A549 (cell line): Measurements from ENCODE around the gene ARHGDIA. TPM values are rescaled to one million over a fixed set of nuclear protein-coding genes. Genes with fewer than 3 reads are reported as not detected.
A peak's percentile ranks its signal among the peaks of the same experiment; 100 is the strongest.

ENCODE experiments used
- ATAC-seq, 2 experiments: fragments of 200-7000 bp in 1 of 2; fragments of >200 bp in 1 of 2; cut with Nextera tagmentation in 1 of 2; cut with Tn5 transposase in 1 of 2; 3 replicates each; pipeline versions ENCODE4 v1.8.0 to v1.9.1; 2018 to 2020; ENCODE audit warnings: mild to moderate bottlenecking in 1 of 2, moderate library complexity in 1 of 2
- CTCF ChIA-PET: fragments of 300-600 bp; sonication (Branson Sonifier 250); formaldehyde crosslinking; extraction: SDS; loops from one replicate; lab custom pipeline; 2021; ENCODE audit warnings: antibody characterized with exemption, inconsistent platforms; lab: Yijun Ruan, JAX
- POLR2A ChIA-PET: fragments of 350-600 bp; formaldehyde crosslinking; extraction: SDS; loops from one replicate; lab custom pipeline; 2021; ENCODE audit warnings: antibody characterized with exemption, inconsistent platforms; lab: Yijun Ruan, JAX
- DNase-seq, 2 experiments: peaks; one replicate each; pipeline versions ENCODE4 v3.0.0 to v3.0.0-alpha.2; 2011 to 2016; ENCODE audit warnings: low read depth in 1 of 2, low spot score in 1 of 2
- FAIRE-seq: peaks from 2 replicates; lab custom pipeline; 2011; peaks lifted over from hg19 to GRCh38; lab: Jason Lieb, UNC
- H3K27ac ChIP-seq, 2 experiments: fragments of >200 bp; sonication (Bioruptor Twin); formaldehyde crosslinking; 3 replicates each; pipeline ENCODE4 v1.5.1; 2016 to 2017
- H3K4me1 ChIP-seq: fragments of >200 bp; sonication (Bioruptor Twin); formaldehyde crosslinking; 3 replicates; pipeline ENCODE4 v1.6.1; 2016
- H3K4me2 ChIP-seq: fragments of >200 bp; sonication (Bioruptor Twin); formaldehyde crosslinking; 3 replicates; pipeline ENCODE4 v1.6.1; 2016
- H3K4me3 ChIP-seq: fragments of >200 bp; sonication (Bioruptor Twin); formaldehyde crosslinking; 3 replicates; pipeline ENCODE4 v1.5.1; 2016
- H3K9me3 ChIP-seq: fragments of >200 bp; sonication (Bioruptor Twin); formaldehyde crosslinking; 3 replicates; pipeline ENCODE4 v1.6.1; 2016
- CBX2 ChIP-seq: fragments of 200-600 bp; sonication (generic); IDR thresholded peaks from 2 replicates; pipeline ENCODE4 v1.6.1; 2016; ENCODE audit warnings: low read depth, mild to moderate bottlenecking, borderline replicate concordance
- CBX8 ChIP-seq: fragments of 200-600 bp; sonication (generic); IDR thresholded peaks from 2 replicates; pipeline ENCODE4 v1.6.1; 2016
- EHMT2 ChIP-seq: fragments of 200-600 bp; sonication (generic); IDR thresholded peaks from 2 replicates; pipeline ENCODE4 v1.6.1; 2016; ENCODE audit warnings: antibody characterized with exemption, low read depth, mild to moderate bottlenecking, moderate library complexity
- EP300 ChIP-seq, 2 experiments: fragments of >200 bp; sonication (Bioruptor Twin); formaldehyde crosslinking; IDR thresholded peaks; 2 replicates in 1 of 2; 3 replicates in 1 of 2; pipeline ENCODE4 v1.6.1; 2016 to 2017
- FOXS1 ChIP-seq: fragments of 250-450 bp; sonication (Bioruptor Pico); IDR thresholded peaks from 2 replicates; pipeline ENCODE4 v1.5.0; 2020; ENCODE audit warnings: mild to moderate bottlenecking, moderate library complexity
- GATA3 ChIP-seq: IDR thresholded peaks from 2 replicates; pipeline ENCODE4 v1.6.1; 2012; ENCODE audit warnings: borderline replicate concordance
- KDM1A ChIP-seq: fragments of 200-600 bp; sonication (generic); IDR thresholded peaks from 2 replicates; pipeline ENCODE4 v1.6.1; 2016; ENCODE audit warnings: low read depth, mild to moderate bottlenecking
- MAZ ChIP-seq: fragments of 150-350 bp; IDR thresholded peaks from 2 replicates; pipeline ENCODE4 v1.6.1; 2014; ENCODE audit warnings: antibody characterized with exemption, low read depth, low read length, borderline replicate concordance
- MYC ChIP-seq: IDR thresholded peaks from 2 replicates; pipeline ENCODE4 v1.6.1; 2012; ENCODE audit warnings: mild to moderate bottlenecking, inconsistent platforms, low read length, improper control_type of control experiment, borderline replicate concordance
- NPAS2 ChIP-seq: fragments of 250-450 bp; sonication (Bioruptor Pico); IDR thresholded peaks from 2 replicates; pipeline ENCODE4 v1.8.0; 2022; ENCODE audit warnings: mild to moderate bottlenecking, moderate library complexity, borderline replicate concordance
- NR3C1 ChIP-seq: fragments of >200 bp; sonication (Bioruptor Twin); formaldehyde crosslinking; IDR thresholded peaks from 3 replicates; pipeline ENCODE4 v1.6.1; 2017
- PHF8 ChIP-seq: fragments of 200-600 bp; sonication (generic); IDR thresholded peaks from 2 replicates; pipeline ENCODE4 v1.6.1; 2016; ENCODE audit warnings: low read depth, mild to moderate bottlenecking, antibody characterized with exemption, moderate library complexity, borderline replicate concordance
- POLR2A ChIP-seq: IDR thresholded peaks from 2 replicates; pipeline ENCODE4 v1.6.1; 2012; ENCODE audit warnings: mild to moderate bottlenecking, low read length
- POLR2AphosphoS2 ChIP-seq: conservative IDR thresholded peaks from 2 replicates; pipeline ENCODE4 v1.6.1; 2012; ENCODE audit warnings: low read length, improper control_type of control experiment, inconsistent platforms
- SREBF2 ChIP-seq: fragments of 450-650 bp; IDR thresholded peaks from 2 replicates; pipeline ENCODE4 v1.6.1; 2014; ENCODE audit warnings: mild to moderate bottlenecking, moderate library complexity
- WGBS: methylation state at CpG from one replicate; pipeline ENCODE4 v1.1.6; 2017; ENCODE audit errors: missing lambda C conversion rate; 5-methylcytosine and 5-hydroxymethylcytosine counted together
- polyA plus RNA-seq, 4 experiments: library from polyadenylated mRNA; depleted of rRNA in 3 of 4; stranded (reverse); fragments of >200 nt; fragmentation: RNase III in 1 of 4; extraction: RNeasy Plus Mini Kit Qiagen cat#74134 plus additional on column Dnase treatment in 1 of 4; gene quantifications; 2 replicates in 3 of 4; 3 replicates in 1 of 4; pipeline ENCODE4 v1.2.3, GENCODE V29; 2011 to 2017
- TF ChIP-seq, protein P1 (sequence below): IDR thresholded peaks from 2 replicates; pipeline ENCODE4 v1.6.1; 2012
- TF ChIP-seq, protein P2 (sequence below): fragments of 200-600 bp; sonication (generic); IDR thresholded peaks from 2 replicates; pipeline ENCODE4 v1.6.1; 2016; ENCODE audit warnings: antibody characterized with exemption, mild to moderate bottlenecking, moderate library complexity
- TF ChIP-seq, protein P3 (sequence below): fragments of >200 bp; sonication (Bioruptor Twin); formaldehyde crosslinking; IDR thresholded peaks from 2 replicates; pipeline ENCODE4 v1.6.1; 2016
- TF ChIP-seq, protein P4 (sequence below): fragments of 250-450 bp; sonication (Bioruptor Pico); IDR thresholded peaks from 2 replicates; pipeline ENCODE4 v1.5.0; 2021; ENCODE audit warnings: mild to moderate bottlenecking, moderate library complexity, borderline replicate concordance
- TF ChIP-seq, protein P5 (sequence below): fragments of >200 bp; sonication (Bioruptor Twin); formaldehyde crosslinking; IDR thresholded peaks from 3 replicates; pipeline ENCODE4 v1.6.1; 2016
- TF ChIP-seq, protein P6 (sequence below): fragments of 450-650 bp; IDR thresholded peaks from 2 replicates; pipeline ENCODE4 v1.6.1; 2014; ENCODE audit warnings: antibody characterized with exemption

ARHGDIA gene
- polyA plus RNA-seq, 2 of the 4 experiments (the other 2 are of a cell fraction), result 64.0 to 503 TPM

DNA sequence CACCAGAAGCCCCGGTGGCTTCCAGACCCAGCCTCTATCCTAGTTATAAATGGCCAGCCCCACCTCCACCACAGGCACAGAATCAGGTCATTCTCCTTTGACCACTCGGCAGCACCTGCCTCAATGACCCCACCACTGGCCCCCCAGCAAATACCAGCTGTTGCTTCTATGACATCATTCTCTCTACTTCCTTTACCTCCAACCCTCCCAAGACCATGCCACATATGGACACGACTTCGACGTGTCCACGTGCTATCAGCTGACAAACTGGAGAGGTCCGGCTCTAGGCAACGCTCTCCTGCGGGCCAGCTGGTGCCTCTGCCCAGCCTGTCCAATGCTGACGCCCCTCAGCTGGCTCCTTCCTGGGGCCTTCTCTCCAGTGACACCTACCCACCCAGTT is 14.3 kb upstream of the ARHGDIA start (continued):
- TF ChIP-seq, protein P1, sequence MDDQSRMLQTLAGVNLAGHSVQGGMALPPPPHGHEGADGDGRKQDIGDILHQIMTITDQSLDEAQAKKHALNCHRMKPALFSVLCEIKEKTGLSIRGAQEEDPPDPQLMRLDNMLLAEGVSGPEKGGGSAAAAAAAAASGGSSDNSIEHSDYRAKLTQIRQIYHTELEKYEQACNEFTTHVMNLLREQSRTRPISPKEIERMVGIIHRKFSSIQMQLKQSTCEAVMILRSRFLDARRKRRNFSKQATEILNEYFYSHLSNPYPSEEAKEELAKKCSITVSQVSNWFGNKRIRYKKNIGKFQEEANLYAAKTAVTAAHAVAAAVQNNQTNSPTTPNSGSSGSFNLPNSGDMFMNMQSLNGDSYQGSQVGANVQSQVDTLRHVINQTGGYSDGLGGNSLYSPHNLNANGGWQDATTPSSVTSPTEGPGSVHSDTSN, result no peak
- no peak for TF ChIP-seq SREBF2

DNA sequence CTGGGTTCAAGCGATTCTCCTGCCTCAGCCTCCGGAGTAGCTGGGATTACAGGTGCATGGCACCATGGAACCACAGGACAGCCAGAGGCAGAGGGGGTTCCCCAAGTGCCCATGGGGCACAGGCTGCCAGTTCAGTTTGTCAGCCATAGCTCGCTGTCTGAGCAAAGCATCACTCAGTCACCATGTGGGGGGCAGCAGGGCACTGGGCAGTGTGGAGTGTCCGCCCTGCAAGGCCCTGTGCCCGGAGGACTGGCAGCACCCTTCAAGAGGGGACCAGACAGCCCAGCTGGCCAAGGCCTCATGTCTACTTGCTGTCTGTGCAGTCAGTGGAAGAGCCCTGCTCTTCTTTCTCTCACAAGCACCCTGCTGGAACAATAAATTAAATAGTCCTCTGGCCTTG is 13.8 kb upstream of the ARHGDIA start:
- H3K4me2 ChIP-seq, result no peak overlapping the region
- H3K4me1 ChIP-seq, result peaks cover 15% of the 10 kb centered on the region
- ChIA-PET CTCF (interaction anchor here (1.2 to 11.2 kb wide), 4 partner anchors 9 to 32 kb away, joined by 4 to 126 read pairs (median 6); partner anchors contain the start of gene ARHGDIA), POLR2A (interaction anchor here (0.7 kb wide), 1 partner anchor 10 kb away, joined by 3 read pairs; no protein-coding TSS in a partner anchor)
- no peaks in the 10 kb centered on the region for H3K9me3 ChIP-seq
- H3K4me3 ChIP-seq, result no peak overlapping the region
- H3K27ac ChIP-seq, result no peak overlapping the region
- WGBS, result 98% methylated on average over 5 of the region's 5 CpGs
- FAIRE-seq, result no peak
- DNase-seq, result no peak
- peak; percentile 5 to 41; a peak in 3 of 6 replicates for ATAC-seq
- TF ChIP-seq, protein P2, sequence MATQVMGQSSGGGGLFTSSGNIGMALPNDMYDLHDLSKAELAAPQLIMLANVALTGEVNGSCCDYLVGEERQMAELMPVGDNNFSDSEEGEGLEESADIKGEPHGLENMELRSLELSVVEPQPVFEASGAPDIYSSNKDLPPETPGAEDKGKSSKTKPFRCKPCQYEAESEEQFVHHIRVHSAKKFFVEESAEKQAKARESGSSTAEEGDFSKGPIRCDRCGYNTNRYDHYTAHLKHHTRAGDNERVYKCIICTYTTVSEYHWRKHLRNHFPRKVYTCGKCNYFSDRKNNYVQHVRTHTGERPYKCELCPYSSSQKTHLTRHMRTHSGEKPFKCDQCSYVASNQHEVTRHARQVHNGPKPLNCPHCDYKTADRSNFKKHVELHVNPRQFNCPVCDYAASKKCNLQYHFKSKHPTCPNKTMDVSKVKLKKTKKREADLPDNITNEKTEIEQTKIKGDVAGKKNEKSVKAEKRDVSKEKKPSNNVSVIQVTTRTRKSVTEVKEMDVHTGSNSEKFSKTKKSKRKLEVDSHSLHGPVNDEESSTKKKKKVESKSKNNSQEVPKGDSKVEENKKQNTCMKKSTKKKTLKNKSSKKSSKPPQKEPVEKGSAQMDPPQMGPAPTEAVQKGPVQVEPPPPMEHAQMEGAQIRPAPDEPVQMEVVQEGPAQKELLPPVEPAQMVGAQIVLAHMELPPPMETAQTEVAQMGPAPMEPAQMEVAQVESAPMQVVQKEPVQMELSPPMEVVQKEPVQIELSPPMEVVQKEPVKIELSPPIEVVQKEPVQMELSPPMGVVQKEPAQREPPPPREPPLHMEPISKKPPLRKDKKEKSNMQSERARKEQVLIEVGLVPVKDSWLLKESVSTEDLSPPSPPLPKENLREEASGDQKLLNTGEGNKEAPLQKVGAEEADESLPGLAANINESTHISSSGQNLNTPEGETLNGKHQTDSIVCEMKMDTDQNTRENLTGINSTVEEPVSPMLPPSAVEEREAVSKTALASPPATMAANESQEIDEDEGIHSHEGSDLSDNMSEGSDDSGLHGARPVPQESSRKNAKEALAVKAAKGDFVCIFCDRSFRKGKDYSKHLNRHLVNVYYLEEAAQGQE, result no peak
- TF ChIP-seq, protein P3, sequence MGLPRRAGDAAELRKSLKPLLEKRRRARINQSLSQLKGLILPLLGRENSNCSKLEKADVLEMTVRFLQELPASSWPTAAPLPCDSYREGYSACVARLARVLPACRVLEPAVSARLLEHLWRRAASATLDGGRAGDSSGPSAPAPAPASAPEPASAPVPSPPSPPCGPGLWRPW, result no peak
- TF ChIP-seq CBX8, result no peak
- no peak for TF ChIP-seq NPAS2
- no peak for TF ChIP-seq EP300 (IDR thresholded peaks at IDR 0.05)
- no peak for TF ChIP-seq POLR2A
- TF ChIP-seq PHF8, result no peak
- no peak for TF ChIP-seq MAZ
- no peak for TF ChIP-seq GATA3
- TF ChIP-seq, protein P4, sequence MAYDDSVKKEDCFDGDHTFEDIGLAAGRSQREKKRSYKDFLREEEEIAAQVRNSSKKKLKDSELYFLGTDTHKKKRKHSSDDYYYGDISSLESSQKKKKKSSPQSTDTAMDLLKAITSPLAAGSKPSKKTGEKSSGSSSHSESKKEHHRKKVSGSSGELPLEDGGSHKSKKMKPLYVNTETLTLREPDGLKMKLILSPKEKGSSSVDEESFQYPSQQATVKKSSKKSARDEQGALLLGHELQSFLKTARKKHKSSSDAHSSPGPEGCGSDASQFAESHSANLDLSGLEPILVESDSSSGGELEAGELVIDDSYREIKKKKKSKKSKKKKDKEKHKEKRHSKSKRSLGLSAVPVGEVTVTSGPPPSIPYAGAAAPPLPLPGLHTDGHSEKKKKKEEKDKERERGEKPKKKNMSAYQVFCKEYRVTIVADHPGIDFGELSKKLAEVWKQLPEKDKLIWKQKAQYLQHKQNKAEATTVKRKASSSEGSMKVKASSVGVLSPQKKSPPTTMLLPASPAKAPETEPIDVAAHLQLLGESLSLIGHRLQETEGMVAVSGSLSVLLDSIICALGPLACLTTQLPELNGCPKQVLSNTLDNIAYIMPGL, result no peak
- TF ChIP-seq, protein P5, sequence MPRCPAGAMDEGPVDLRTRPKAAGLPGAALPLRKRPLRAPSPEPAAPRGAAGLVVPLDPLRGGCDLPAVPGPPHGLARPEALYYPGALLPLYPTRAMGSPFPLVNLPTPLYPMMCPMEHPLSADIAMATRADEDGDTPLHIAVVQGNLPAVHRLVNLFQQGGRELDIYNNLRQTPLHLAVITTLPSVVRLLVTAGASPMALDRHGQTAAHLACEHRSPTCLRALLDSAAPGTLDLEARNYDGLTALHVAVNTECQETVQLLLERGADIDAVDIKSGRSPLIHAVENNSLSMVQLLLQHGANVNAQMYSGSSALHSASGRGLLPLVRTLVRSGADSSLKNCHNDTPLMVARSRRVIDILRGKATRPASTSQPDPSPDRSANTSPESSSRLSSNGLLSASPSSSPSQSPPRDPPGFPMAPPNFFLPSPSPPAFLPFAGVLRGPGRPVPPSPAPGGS, result no peak
- no peak for TF ChIP-seq NR3C1
- no peak for TF ChIP-seq POLR2AphosphoS2
- no peak for TF ChIP-seq EHMT2
- no peak for TF ChIP-seq CBX2
- TF ChIP-seq KDM1A, result no peak

DNA sequence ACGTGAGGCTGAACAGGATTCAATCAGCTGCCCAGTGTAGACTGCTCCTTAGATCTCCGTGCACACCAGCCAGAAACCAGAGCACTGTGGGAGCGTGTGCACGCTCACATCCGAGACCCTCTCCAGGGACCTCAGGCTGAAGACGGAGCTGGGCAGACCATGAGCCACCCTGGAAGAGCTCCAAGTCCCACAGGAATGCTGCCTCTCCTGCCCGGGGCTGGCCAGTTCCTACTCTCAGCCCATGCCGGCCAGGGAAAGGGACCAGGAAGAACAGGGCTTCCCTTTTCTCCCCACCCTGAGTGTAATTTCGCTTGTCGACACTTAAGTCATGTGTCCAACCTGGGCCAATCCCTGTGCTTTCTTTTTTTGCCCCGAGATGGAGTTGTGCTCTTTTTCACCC is 13.4 kb upstream of the ARHGDIA start:
- TF ChIP-seq, protein P6, sequence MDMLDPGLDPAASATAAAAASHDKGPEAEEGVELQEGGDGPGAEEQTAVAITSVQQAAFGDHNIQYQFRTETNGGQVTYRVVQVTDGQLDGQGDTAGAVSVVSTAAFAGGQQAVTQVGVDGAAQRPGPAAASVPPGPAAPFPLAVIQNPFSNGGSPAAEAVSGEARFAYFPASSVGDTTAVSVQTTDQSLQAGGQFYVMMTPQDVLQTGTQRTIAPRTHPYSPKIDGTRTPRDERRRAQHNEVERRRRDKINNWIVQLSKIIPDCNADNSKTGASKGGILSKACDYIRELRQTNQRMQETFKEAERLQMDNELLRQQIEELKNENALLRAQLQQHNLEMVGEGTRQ, result peak; percentile 2; the same call in 1 of the 2 replicates
- TF ChIP-seq, protein P3, result no peak
- no peak for TF ChIP-seq MYC
- no peak for TF ChIP-seq POLR2AphosphoS2
- no peak for TF ChIP-seq FOXS1
- 91% methylated on average over 11 of the region's 11 CpGs for WGBS
- H3K4me1 ChIP-seq, result peaks cover 11% of the 10 kb centered on the region
- no peak for FAIRE-seq
- DNase-seq, result no peak
- H3K27ac ChIP-seq, result no peak overlapping the region
- ChIA-PET POLR2A (no interaction called here), CTCF (interaction anchor here (1.2 to 11.2 kb wide), 3 partner anchors 9 to 32 kb away, joined by 4 to 126 read pairs (median 6); partner anchors contain the start of gene ARHGDIA)
- peak; percentile 32 to 58; a peak in 5 of 6 replicates for ATAC-seq
- no peaks in the 10 kb centered on the region for H3K9me3 ChIP-seq
- H3K4me2 ChIP-seq, result no peak overlapping the region
- H3K4me3 ChIP-seq, result no peak overlapping the region
